RWPE2 (cell line): ENCODE results near the gene UNC93B1.
"Not testable (repeated sequence)": the region's sequence is repeated elsewhere in the genome, so short reads cannot be mapped to it uniquely, and the experiment has no call there.

Source experiments
- ATAC-seq: fragments of 200-7000 bp; cut with Tn5 transposase; 3 replicates; pipeline ENCODE4 v1.9.1; 2021; ENCODE audit warnings: low read depth
- DNase-seq: peaks from one replicate; pipeline ENCODE4 v3.0.0-alpha.2; 2020; ENCODE audit warnings: low spot score
- H3K27ac ChIP-seq: fragments of 450-650 bp; 2 replicates; pipeline ENCODE4 v1.5.1; 2017; ENCODE audit warnings: mild to moderate bottlenecking; ENCODE audit not compliant: poor library complexity, severe bottlenecking
- H3K27me3 ChIP-seq: fragments of 250-450 bp; sonication (Bioruptor Pico); 2 replicates; pipeline ENCODE4 v1.5.1; 2021; ENCODE audit warnings: mild to moderate bottlenecking, moderate library complexity; ENCODE audit not compliant: insufficient read depth, poor library complexity, severe bottlenecking
- H3K36me3 ChIP-seq: fragments of 250-450 bp; sonication (Bioruptor Pico); 2 replicates; pipeline ENCODE4 v1.5.1; 2020; ENCODE audit warnings: low read depth, mild to moderate bottlenecking, moderate library complexity
- H3K4me1 ChIP-seq: fragments of 250-450 bp; sonication (Bioruptor Pico); 2 replicates; pipeline ENCODE4 v1.5.1; 2021; ENCODE audit warnings: mild to moderate bottlenecking, moderate library complexity; ENCODE audit not compliant: insufficient read depth, poor library complexity, severe bottlenecking
- H3K4me3 ChIP-seq: fragments of 250-450 bp; sonication (Bioruptor Pico); 2 replicates; pipeline ENCODE4 v1.5.1; 2021; ENCODE audit warnings: mild to moderate bottlenecking, moderate library complexity; ENCODE audit not compliant: severe bottlenecking
- H3K9me3 ChIP-seq: fragments of 250-450 bp; sonication (Bioruptor Pico); 2 replicates; pipeline ENCODE4 v1.5.1; 2021; ENCODE audit warnings: mild to moderate bottlenecking, moderate library complexity; ENCODE audit not compliant: severe bottlenecking
- TF ChIP-seq, protein P1 (sequence below): fragments of 450-650 bp; IDR thresholded peaks from one replicate; pipeline ENCODE4 v1.5.1; 2017; ENCODE audit warnings: mild to moderate bottlenecking, moderate library complexity; ENCODE audit not compliant: poor library complexity, severe bottlenecking

The UNC93B1 gene

DNA sequence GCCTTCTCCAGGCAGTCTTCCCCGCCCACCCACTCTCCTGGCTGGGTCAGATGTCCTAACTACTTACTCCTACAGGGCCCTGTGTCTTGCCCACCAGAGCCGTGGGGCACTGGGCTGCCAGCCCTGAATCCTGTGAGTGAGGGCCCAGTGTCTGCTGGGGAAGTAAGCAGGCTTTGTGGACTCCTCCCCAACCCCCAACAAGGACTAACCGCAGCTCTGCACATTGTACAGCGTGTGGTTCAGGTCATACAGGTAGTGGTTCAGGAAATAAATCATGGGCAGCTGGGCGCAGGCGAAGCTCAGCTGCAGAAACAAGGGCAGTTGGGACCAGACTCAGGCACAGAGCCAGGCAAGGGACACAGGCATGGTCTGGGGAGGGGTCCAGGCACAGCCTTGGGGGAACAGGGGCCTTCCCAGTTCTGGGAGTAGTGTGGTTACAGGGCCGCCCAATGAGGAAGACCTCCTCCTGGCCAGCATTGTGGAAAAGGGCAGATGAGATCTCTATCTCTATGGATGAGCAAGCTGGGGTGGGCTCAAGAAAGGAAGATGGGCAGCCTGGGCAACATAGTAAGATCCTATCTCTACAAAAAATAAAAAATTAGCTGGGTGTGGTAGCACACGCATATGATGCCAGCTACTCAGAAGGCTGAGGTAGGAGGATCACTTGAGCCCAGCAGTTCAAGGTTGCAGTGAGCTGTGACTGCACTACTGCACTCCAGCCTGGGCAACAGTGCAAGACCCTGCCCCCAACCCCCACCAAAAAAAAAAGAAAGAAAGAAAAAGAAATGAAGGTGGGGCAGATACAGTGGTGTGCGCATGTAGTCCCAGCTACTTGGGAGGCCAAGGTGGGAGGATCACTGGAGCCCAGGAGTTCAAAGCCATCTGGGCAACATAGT, 5.5 kb downstream of the UNC93B1 start:
- no peak for DNase-seq
- Histone ChIP-seq H3K4me3 (no peak overlapping the region), H3K4me1 (no peaks in the 10 kb centered on the region), H3K27me3 (no peaks in the 10 kb centered on the region), H3K9me3 (no peaks in the 10 kb centered on the region), H3K27ac (no peak overlapping the region), H3K36me3 (no peaks in the 10 kb centered on the region; the same call in 1 of the 2 replicates)
- no peak for ATAC-seq
- TF ChIP-seq, protein P1, sequence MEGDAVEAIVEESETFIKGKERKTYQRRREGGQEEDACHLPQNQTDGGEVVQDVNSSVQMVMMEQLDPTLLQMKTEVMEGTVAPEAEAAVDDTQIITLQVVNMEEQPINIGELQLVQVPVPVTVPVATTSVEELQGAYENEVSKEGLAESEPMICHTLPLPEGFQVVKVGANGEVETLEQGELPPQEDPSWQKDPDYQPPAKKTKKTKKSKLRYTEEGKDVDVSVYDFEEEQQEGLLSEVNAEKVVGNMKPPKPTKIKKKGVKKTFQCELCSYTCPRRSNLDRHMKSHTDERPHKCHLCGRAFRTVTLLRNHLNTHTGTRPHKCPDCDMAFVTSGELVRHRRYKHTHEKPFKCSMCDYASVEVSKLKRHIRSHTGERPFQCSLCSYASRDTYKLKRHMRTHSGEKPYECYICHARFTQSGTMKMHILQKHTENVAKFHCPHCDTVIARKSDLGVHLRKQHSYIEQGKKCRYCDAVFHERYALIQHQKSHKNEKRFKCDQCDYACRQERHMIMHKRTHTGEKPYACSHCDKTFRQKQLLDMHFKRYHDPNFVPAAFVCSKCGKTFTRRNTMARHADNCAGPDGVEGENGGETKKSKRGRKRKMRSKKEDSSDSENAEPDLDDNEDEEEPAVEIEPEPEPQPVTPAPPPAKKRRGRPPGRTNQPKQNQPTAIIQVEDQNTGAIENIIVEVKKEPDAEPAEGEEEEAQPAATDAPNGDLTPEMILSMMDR, result no peak

DNA sequence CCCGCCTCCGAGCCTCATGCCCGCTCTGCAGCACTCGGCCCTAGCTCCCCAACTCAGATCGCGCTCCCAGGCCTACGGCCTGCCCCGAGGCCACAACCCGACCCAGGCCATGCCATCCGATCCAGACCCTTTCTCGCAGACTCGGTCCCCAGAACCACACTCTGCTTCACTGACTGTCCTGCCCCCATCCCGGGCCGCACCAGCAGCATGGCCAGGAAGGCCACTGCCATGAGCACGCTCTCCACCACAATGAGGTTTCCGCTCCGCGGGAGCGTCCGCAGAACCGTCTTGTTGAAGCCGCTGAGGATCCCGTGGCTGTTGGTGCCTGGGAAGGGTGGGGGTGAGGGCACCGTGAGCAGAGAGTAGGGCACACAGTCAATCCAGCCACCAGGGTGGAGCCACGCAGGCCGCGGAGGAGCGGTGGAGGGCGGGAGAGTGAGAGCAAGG, 6.4 kb downstream of the UNC93B1 start:
- Histone ChIP-seq H3K4me3 (no peak overlapping the region), H3K9me3 (no peaks in the 10 kb centered on the region), H3K4me1 (no peaks in the 10 kb centered on the region), H3K36me3 (no peaks in the 10 kb centered on the region; the same call in 1 of the 2 replicates), H3K27me3 (no peaks in the 10 kb centered on the region), H3K27ac (no peak overlapping the region)
- ATAC-seq (no peak), DNase-seq (no peak)
- TF ChIP-seq, protein P1, result no peak

DNA sequence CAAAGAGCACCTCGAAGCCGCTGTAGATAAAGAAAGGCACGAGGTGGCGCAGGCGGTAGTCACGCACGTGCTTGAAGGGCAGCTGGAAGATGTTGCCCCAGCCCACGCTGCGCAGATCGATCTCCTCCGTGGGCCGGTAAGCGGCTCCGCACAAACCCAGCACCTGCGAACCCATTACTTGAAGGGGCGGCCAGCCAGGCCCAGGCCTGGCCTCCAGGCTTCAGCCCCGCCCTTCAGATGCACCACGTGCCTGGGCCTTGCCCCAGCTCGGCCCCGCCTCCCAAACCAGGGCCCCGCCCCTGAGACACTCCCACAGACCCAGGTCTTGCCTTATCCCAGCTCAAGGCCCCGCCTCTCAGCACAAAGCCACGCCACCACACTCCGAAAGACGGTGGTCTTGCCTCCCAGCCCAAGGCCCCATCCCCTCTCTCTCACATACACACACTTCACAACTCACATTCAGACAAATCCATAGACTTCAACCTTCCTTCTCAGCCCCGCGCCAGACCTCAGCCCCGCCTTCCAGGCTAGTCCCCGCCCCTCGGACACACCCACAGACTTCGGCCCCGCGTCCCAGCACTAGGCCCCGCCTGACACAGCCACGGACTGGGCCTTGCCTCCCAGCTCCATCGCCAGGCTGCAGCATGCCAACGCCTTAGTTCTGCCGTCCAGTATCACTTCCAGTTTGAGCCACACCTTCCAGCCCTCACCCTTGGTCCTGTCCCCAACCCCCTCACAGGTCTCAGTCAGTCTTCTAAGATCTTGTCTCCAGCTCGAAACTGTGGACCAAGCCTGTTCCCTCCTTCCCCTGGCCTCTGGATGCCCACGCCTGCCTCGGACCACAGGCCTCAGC, 7.0 kb downstream of the UNC93B1 start:
- TF ChIP-seq, protein P1, result no peak
- H3K27me3 ChIP-seq, result no peaks in the 10 kb centered on the region
- H3K4me3 ChIP-seq, result no peak overlapping the region
- peak; percentile 86 for ATAC-seq
- H3K36me3 ChIP-seq, result no peaks in the 10 kb centered on the region; the same call in 1 of the 2 replicates
- DNase-seq, result peak; percentile 73
- H3K9me3 ChIP-seq, result no peaks in the 10 kb centered on the region
- H3K4me1 ChIP-seq, result no peaks in the 10 kb centered on the region
- no peak overlapping the region for H3K27ac ChIP-seq

DNA sequence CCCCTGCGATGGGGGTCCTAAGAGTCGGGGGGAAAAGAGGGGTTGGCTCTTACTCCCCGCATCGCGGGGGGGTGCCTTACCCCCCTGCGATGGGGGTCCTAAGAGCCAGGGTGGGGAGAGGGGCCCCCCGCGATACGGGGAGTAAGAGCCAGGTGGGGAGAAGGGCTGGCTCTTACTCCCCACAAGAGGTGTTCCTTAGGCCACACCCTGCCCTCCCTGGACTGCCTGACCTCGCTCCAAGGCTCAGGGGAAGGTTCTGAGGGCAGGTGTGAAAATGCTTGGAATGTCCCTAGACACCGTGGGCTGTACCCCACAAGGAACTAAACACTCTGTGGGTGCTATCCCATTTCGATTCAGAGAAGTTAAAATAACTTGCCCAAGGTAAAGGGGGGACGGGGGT, 7.8 kb downstream of the UNC93B1 start:
- TF ChIP-seq, protein P1, result no peak
- ATAC-seq (no peak), DNase-seq (no peak)
- Histone ChIP-seq H3K9me3 (no peaks in the 10 kb centered on the region), H3K36me3 (no peaks in the 10 kb centered on the region; the same call in 1 of the 2 replicates), H3K4me3 (no peak overlapping the region), H3K27ac (no peak overlapping the region), H3K27me3 (no peaks in the 10 kb centered on the region), H3K4me1 (no peaks in the 10 kb centered on the region)

DNA sequence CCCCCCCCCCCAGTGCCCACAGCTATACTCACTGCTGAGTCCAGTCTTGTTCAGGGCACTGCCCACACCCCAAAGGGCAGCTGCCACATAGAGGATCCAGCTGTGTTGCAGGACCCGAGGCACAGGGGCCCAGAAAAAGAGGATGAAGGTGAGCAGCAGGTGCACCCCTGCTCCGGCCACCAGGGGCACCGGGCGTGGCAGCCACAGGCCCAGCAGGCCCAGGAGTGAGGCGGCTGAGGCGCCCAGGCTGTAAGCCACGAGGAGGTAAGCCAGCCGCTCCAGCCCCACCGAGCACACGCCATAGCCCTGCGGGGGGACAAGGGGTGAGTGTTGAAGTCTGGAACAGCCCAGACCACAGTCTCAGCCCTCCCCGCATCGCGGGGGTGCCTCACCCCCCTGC, 8.3 kb downstream of the UNC93B1 start:
- not testable (repeated sequence) for H3K4me3 ChIP-seq, DNase-seq

DNA sequence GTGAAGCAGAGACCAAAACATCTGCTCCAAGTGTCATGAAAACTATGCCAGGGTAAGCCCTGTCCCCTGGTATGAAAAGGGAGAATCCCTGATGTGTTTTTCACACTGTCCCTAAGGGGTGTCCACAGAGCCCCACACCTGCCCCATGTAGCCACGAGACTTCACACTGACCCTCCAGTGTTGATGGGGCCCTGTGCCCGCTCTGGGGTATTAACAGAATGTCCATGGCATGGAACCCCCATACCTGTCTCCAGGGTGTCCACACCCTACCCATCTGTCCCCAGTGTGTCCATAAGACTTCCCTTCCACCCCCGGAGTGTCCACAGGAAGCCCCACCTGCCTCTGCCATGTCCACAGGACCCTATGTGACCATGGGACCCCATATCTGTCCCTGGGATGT, 8.8 kb downstream of the UNC93B1 start:
- not testable (repeated sequence) for H3K9me3 ChIP-seq, ATAC-seq, H3K27me3 ChIP-seq, H3K36me3 ChIP-seq, DNase-seq, H3K4me1 ChIP-seq, H3K27ac ChIP-seq, H3K4me3 ChIP-seq

More for the DNA sequence above, 8.3 kb downstream of the UNC93B1 start:
- not testable (repeated sequence) for ATAC-seq, H3K27ac ChIP-seq, H3K4me1 ChIP-seq, H3K27me3 ChIP-seq, H3K36me3 ChIP-seq, H3K9me3 ChIP-seq

DNA sequence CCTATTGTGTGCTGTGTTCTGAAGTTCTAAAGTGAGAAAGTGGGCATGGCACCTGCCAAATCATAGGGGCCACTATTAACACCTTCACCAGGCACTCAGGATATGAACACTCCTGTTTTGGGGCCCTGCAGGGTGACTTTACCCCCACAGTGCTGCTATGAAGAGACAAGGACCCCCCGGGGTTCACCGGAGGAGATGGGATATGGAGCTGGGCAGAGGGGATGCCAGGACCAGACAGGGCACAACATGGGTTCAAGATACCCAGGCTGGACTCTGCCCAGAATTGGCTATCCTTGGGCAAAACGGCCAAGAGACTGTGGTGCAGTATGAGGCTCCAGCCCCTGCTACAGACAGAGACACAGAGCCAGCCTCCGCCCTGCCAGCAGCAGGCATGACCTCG, 9.5 kb downstream of the UNC93B1 start:
- H3K27ac ChIP-seq, result not testable (repeated sequence)

More for the DNA sequence above, 9.5 kb downstream of the UNC93B1 start:
- not testable (repeated sequence) for H3K4me3 ChIP-seq, DNase-seq, ATAC-seq, H3K27me3 ChIP-seq, H3K9me3 ChIP-seq, H3K36me3 ChIP-seq, H3K4me1 ChIP-seq
